Tibial artery (tissue), 4 donors: ENCODE measurements around the gene CCDC159.

Experiments used
- DNase-seq, 2 donors: peaks; one replicate each; pipeline ENCODE4 v3.0.0-alpha.2; 2019
- H3K27ac ChIP-seq, 2 donors: fragments of 200-600 bp; sonication (generic) in 1 of 2; 1 replicate in 1 of 2; 2 replicates in 1 of 2; pipeline ENCODE4 v1.5.1; 2018 to 2019; ENCODE audit warnings: mild to moderate bottlenecking in 1 of 2
- H3K27me3 ChIP-seq, 2 donors: fragments of 200-600 bp; sonication (generic) in 1 of 2; one replicate each; pipeline versions ENCODE4 v1.5.1 to v1.6.0; 2016 to 2019
- H3K36me3 ChIP-seq, 3 donors: fragments of 200-600 bp; sonication (generic) in 2 of 3; one replicate each; pipeline ENCODE4 v1.5.1; 2016 to 2019; ENCODE audit warnings: mild to moderate bottlenecking in 2 of 3
- H3K4me1 ChIP-seq, 4 donors: fragments of 200-600 bp; sonication (generic) in 2 of 4; 1 replicate in 3 of 4; 2 replicates in 1 of 4; pipeline ENCODE4 v1.5.1; 2016 to 2019
- H3K4me3 ChIP-seq, 2 donors: fragments of 200-600 bp; sonication (generic) in 1 of 2; 1 replicate in 1 of 2; 2 replicates in 1 of 2; pipeline ENCODE4 v1.5.1; 2018 to 2019; ENCODE audit warnings: mild to moderate bottlenecking in 2 of 2
- H3K9me3 ChIP-seq, 3 donors: fragments of 200-600 bp; sonication (generic) in 1 of 3; one replicate each; pipeline ENCODE4 v1.5.1; 2016 to 2019
- CTCF ChIP-seq, 2 experiments: fragments of 200-600 bp in 1 of 2; fragments of 450-650 bp in 1 of 2; IDR thresholded peaks; one replicate each; pipeline ENCODE4 v1.5.1; 2017 to 2019; ENCODE audit warnings: antibody characterized with exemption in 2 of 2, mild to moderate bottlenecking in 1 of 2, moderate library complexity in 1 of 2
- intact Hi-C: fragments of 100-400 bp; cut with DNase I; formaldehyde crosslinking; loops from one replicate; pipeline ENCODE4 v1.15.0; 2023; ENCODE audit warnings: low total_unique reads

CCDC159 gene

GRCh38 chr19:11387162-11388034, 41.1 kb downstream of the CCDC159 start:
- intact Hi-C loops: no loop called here
- Histone ChIP-seq H3K4me1 (peaks cover 0 to 19% (median 16%) of the 10 kb centered on the region in 4 donors), H3K27me3 (peaks cover 0 to 16% of the 10 kb centered on the region in 2 donors), H3K9me3 (peaks cover 0 to 11% (median 0%) of the 10 kb centered on the region in 3 donors), H3K4me3 (no peak overlapping the region), H3K36me3 (no peaks in the 10 kb centered on the region), H3K27ac (no peak overlapping the region)
- no peak for DNase-seq
- TF ChIP-seq CTCF (IDR thresholded peaks at IDR 0.05): no peak

DNA sequence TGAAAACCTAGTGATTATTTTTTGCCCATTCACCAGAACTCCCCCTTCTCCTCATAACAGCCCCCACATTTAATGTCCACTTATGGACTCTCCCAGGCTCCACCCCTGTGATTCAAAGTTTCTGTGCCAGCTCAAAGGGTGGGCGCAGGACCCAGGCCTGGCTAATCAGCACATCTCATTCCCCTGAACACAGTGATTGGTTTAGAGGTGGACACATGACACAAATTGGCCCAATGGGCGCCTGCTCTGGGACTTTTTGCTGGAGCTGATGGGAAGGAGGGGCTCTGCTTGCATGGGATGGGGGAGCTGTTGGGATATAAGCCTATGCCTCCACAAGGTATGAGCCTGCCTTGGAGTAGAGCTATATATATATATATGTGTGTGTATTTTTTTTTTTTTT, 44.0 kb downstream of the CCDC159 start:
- H3K9me3 ChIP-seq: peaks cover 0 to 11% (median 0%) of the 10 kb centered on the region in 3 donors
- H3K27me3 ChIP-seq: no peaks in the 10 kb centered on the region
- DNase-seq: no peak
- no peaks in the 10 kb centered on the region for H3K4me1 ChIP-seq
- no peak overlapping the region for H3K4me3 ChIP-seq
- H3K36me3 ChIP-seq: peaks cover 0 to 10% (median 8%) of the 10 kb centered on the region in 3 donors
- intact Hi-C loops: no loop called here
- H3K27ac ChIP-seq: no peak overlapping the region
- TF ChIP-seq CTCF (IDR thresholded peaks at IDR 0.05): no peak

DNA sequence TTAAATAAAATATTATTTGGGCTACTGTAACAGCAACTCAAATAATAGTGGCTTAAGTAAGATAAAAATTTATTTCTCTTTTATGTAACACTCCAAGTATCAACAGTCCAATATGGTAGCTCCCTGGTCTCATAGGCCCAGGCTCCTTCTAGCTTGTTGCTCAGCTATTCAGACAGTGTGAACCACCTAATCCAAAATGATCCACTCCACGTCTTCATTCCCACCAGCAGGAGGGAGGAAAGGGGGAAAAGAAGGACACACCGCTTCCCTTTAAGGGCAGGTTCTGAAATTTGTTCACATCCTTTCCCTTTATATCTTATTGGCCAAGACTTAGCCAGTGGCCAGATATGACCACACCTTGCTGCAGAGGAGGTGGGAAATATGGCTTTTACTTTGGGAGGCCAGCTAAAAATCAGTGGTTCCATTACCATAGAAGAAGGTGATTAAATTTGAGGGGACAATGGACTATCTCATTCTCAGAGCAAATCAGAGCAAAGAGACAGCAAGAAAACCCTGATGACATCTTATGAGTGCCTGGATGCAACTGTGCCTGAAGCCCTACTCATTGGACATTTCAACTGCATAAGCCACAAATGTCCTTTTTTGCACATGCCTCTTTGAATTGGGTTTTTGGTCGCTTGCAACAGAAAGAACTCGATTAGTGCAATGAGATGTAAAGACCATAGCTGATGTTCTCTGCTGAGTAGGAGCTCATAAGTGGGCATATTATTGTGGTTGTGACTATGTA, 44.8 kb downstream of the CCDC159 start:
- TF ChIP-seq CTCF (IDR thresholded peaks at IDR 0.05): no peak
- H3K27me3 ChIP-seq: no peaks in the 10 kb centered on the region
- H3K36me3 ChIP-seq: peaks cover 0 to 10% (median 8%) of the 10 kb centered on the region in 3 donors
- no peak overlapping the region for H3K27ac ChIP-seq
- DNase-seq: no peak
- H3K4me3 ChIP-seq: no peak overlapping the region
- intact Hi-C loops: no loop called here
- no peaks in the 10 kb centered on the region for H3K4me1 ChIP-seq
- peaks cover 0 to 11% (median 0%) of the 10 kb centered on the region in 3 donors for H3K9me3 ChIP-seq

DNA sequence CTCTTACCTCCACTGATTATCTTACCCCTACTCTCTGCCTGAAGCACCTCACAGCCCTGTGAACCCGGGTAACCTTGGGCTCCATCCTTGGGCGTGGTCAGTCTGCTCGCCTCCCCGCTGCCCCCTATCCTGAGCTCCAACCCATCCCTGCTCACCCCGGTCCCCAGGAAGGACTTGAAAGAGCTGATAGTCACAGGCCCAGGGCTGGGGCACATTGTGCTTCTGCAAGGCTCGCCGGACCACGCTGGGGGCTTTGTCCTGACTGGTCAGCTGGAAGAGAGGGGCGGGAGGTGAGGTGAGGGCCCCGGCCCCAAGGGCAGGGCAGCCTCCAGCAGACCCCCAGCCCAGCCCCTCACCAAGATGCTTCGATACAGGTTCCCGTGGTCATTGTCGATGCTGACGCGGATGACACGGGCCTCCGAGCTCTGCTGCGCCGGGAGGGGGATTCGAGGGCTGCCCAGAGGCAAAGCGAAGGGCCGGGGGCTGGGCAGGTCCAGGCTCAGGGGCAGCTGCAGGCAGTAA, 50.8 kb downstream of the CCDC159 start:
- no peaks in the 10 kb centered on the region for H3K27me3 ChIP-seq
- H3K27ac ChIP-seq: no peak overlapping the region
- H3K36me3 ChIP-seq: peaks cover 0 to 32% (median 14%) of the 10 kb centered on the region in 3 donors
- DNase-seq: no peak
- H3K9me3 ChIP-seq: no peaks in the 10 kb centered on the region
- no peaks in the 10 kb centered on the region for H3K4me1 ChIP-seq
- no peak overlapping the region for H3K4me3 ChIP-seq
- TF ChIP-seq CTCF (IDR thresholded peaks at IDR 0.05): no peak
- intact Hi-C loops: no loop called here

GRCh38 chr19:11399667-11400066, 53.3 kb downstream of the CCDC159 start:
- Histone ChIP-seq H3K27ac (no peak overlapping the region), H3K9me3 (no peaks in the 10 kb centered on the region), H3K27me3 (no peaks in the 10 kb centered on the region), H3K4me1 (no peaks in the 10 kb centered on the region), H3K4me3 (no peak overlapping the region), H3K36me3 (peaks cover 0 to 31% (median 14%) of the 10 kb centered on the region in 3 donors)
- no peak for TF ChIP-seq CTCF (IDR thresholded peaks at IDR 0.05)
- intact Hi-C loops: no loop called here
- DNase-seq: no peak
